Astrocyte (in vitro differentiated cells and primary cell): ENCODE results near the gene ADAMTS8. TPM values are rescaled to one million over a fixed set of nuclear protein-coding genes. Genes with fewer than 3 reads are reported as not detected.

Experiments used
- DNase-seq: peaks from one replicate; pipeline ENCODE4 v3.0.0-alpha.2; 2010; ENCODE audit warnings: low read depth
- FAIRE-seq: peaks from 2 replicates; lab custom pipeline; 2011; peaks lifted over from hg19 to GRCh38; lab: Jason Lieb, UNC
- H2AFZ ChIP-seq: 2 replicates; pipeline ENCODE4 v1.6.0; 2012; ENCODE audit warnings: low read depth, low read length, inconsistent platforms
- H3K27ac ChIP-seq: 2 replicates; pipeline ENCODE4 v1.5.1; 2011; ENCODE audit warnings: low read depth, low read length, inconsistent platforms
- H3K27me3 ChIP-seq: 2 replicates; pipeline ENCODE4 v1.6.0; 2011; ENCODE audit warnings: low read length, inconsistent platforms; ENCODE audit not compliant: insufficient read depth
- H3K36me3 ChIP-seq: 2 replicates; pipeline ENCODE4 v1.5.1; 2011; ENCODE audit warnings: low read length, inconsistent platforms; ENCODE audit not compliant: insufficient read depth
- H3K4me1 ChIP-seq: 2 replicates; pipeline ENCODE4 v1.5.1; 2011; ENCODE audit warnings: low read length, inconsistent platforms; ENCODE audit not compliant: insufficient read depth
- H3K4me2 ChIP-seq: 2 replicates; pipeline ENCODE4 v1.6.0; 2012; ENCODE audit warnings: low read length, inconsistent platforms
- H3K4me3 ChIP-seq: 2 replicates; pipeline ENCODE4 v1.5.1; 2011; ENCODE audit warnings: low read depth, mild to moderate bottlenecking, low read length, inconsistent platforms; ENCODE audit not compliant: insufficient read depth
- H3K79me2 ChIP-seq: 2 replicates; pipeline ENCODE4 v1.6.0; 2012; ENCODE audit warnings: mild to moderate bottlenecking, low read length, inconsistent platforms; ENCODE audit not compliant: insufficient read depth
- H3K9ac ChIP-seq: 2 replicates; pipeline ENCODE4 v1.6.0; 2012; ENCODE audit warnings: mild to moderate bottlenecking, low read length, inconsistent platforms
- H3K9me3 ChIP-seq: 2 replicates; pipeline ENCODE4 v1.5.1; 2012; ENCODE audit warnings: low read depth, mild to moderate bottlenecking, low read length, inconsistent platforms; ENCODE audit not compliant: insufficient read depth
- H4K20me1 ChIP-seq: 2 replicates; pipeline ENCODE4 v1.6.0; 2012; ENCODE audit warnings: low read length, inconsistent platforms; ENCODE audit not compliant: insufficient read depth
- H3K27ac Mint-ChIP-seq: one replicate; pipeline ENCODE4 v1.8.0; 2021; ENCODE audit warnings: mild to moderate bottlenecking, mixed read lengths; ENCODE audit not compliant: unreplicated experiment
- H3K27me3 Mint-ChIP-seq: one replicate; pipeline ENCODE4 v1.8.0; 2021; ENCODE audit warnings: low read depth, mixed read lengths; ENCODE audit not compliant: unreplicated experiment
- H3K36me3 Mint-ChIP-seq: one replicate; pipeline ENCODE4 v1.8.0; 2021; ENCODE audit warnings: low read depth, mixed read lengths; ENCODE audit not compliant: unreplicated experiment
- H3K4me1 Mint-ChIP-seq: one replicate; pipeline ENCODE4 v1.8.0; 2021; ENCODE audit warnings: low read depth, mixed read lengths; ENCODE audit not compliant: unreplicated experiment
- H3K4me3 Mint-ChIP-seq: one replicate; pipeline ENCODE4 v1.8.0; 2021; ENCODE audit warnings: mild to moderate bottlenecking, moderate library complexity, mixed read lengths; ENCODE audit not compliant: unreplicated experiment
- H3K9me3 Mint-ChIP-seq: one replicate; pipeline ENCODE4 v1.8.0; 2021; ENCODE audit warnings: mild to moderate bottlenecking, mixed read lengths; ENCODE audit not compliant: unreplicated experiment
- CTCF ChIP-seq: IDR thresholded peaks from 2 replicates; pipeline ENCODE4 v1.5.1; 2011; ENCODE audit warnings: low read depth, mild to moderate bottlenecking, inconsistent platforms, low read length, moderate library complexity; ENCODE audit not compliant: insufficient read depth
- EZH2 ChIP-seq: IDR thresholded peaks from 2 replicates; pipeline ENCODE4 v1.6.1; 2012; ENCODE audit warnings: mild to moderate bottlenecking, low read length, inconsistent platforms; ENCODE audit not compliant: insufficient read depth
- total RNA-seq: library from RNA; stranded (reverse); gene quantifications from 2 replicates; pipeline ENCODE4 v1.2.1, GENCODE V29; 2021

ADAMTS8 gene
- total RNA-seq, 1 donor from 2014 or later = 0.20 TPM

- Mint-ChIP-seq H3K4me1 (peaks cover 10% of the 10 kb centered on the region), H3K27ac (no peak overlapping the region), H3K4me3 (no peak overlapping the region), H3K36me3 (peaks cover 2% of the 10 kb centered on the region), H3K9me3 (peaks cover 6% of the 10 kb centered on the region), H3K27me3 (peaks cover 38% of the 10 kb centered on the region)
- no peaks in the 10 kb centered on the region for H3K36me3 ChIP-seq
- TF ChIP-seq EZH2 = no peak
- no peak for TF ChIP-seq CTCF
- no peak overlapping the region for H3K27ac ChIP-seq
- H3K4me2 ChIP-seq = no peak overlapping the region
- H3K4me1 ChIP-seq = no peaks in the 10 kb centered on the region
- no peaks in the 10 kb centered on the region for H4K20me1 ChIP-seq
- H3K4me3 ChIP-seq = no peak overlapping the region
- H3K27me3 ChIP-seq = peaks cover 34% of the 10 kb centered on the region
- no peak for FAIRE-seq
- H3K9ac ChIP-seq = no peak overlapping the region
- no peak for DNase-seq
- no peak overlapping the region for H2AFZ ChIP-seq
- no peaks in the 10 kb centered on the region for H3K79me2 ChIP-seq
- no peaks in the 10 kb centered on the region for H3K9me3 ChIP-seq
Measured at GRCh38 chr11:130369141-130369691, 59.2 kb downstream of the ADAMTS8 start.

- Histone ChIP-seq H3K9ac (no peak overlapping the region), H3K27ac (no peak overlapping the region), H3K36me3 (no peaks in the 10 kb centered on the region), H3K4me3 (no peak overlapping the region), H2AFZ (no peak overlapping the region), H3K9me3 (no peaks in the 10 kb centered on the region), H3K27me3 (peaks cover 12% of the 10 kb centered on the region), H3K4me2 (no peak overlapping the region), H3K79me2 (no peaks in the 10 kb centered on the region), H3K4me1 (no peaks in the 10 kb centered on the region), H4K20me1 (no peaks in the 10 kb centered on the region)
- DNase-seq = no peak
- H3K9me3 Mint-ChIP-seq = peaks cover 13% of the 10 kb centered on the region
- H3K4me1 Mint-ChIP-seq = no peaks in the 10 kb centered on the region
- TF ChIP-seq CTCF = no peak
- no peak for TF ChIP-seq EZH2
- peaks cover 16% of the 10 kb centered on the region for H3K27me3 Mint-ChIP-seq
- no peak overlapping the region for H3K27ac Mint-ChIP-seq
- H3K36me3 Mint-ChIP-seq = no peaks in the 10 kb centered on the region
- H3K4me3 Mint-ChIP-seq = no peak overlapping the region
- no peak for FAIRE-seq
Measured at GRCh38 chr11:130359419-130359818, 69.0 kb downstream of the ADAMTS8 start.

- no peak for FAIRE-seq
- Mint-ChIP-seq H3K4me1 (no peaks in the 10 kb centered on the region), H3K9me3 (peaks cover 13% of the 10 kb centered on the region)
Measured at GRCh38 chr11:130358398-130358797, 70.0 kb downstream of the ADAMTS8 start.

More at GRCh38 chr11:130358398-130358797, 70.0 kb downstream of the ADAMTS8 start:
- no peak overlapping the region for H2AFZ ChIP-seq
- no peaks in the 10 kb centered on the region for H3K36me3 ChIP-seq
- no peak overlapping the region for H3K4me2 ChIP-seq
- no peak for DNase-seq
- no peak overlapping the region for H3K27ac ChIP-seq
- H4K20me1 ChIP-seq = no peaks in the 10 kb centered on the region
- no peak overlapping the region for H3K9ac ChIP-seq
- no peaks in the 10 kb centered on the region for H3K4me1 ChIP-seq
- Mint-ChIP-seq H3K4me3 (no peak overlapping the region), H3K36me3 (no peaks in the 10 kb centered on the region), H3K27me3 (peaks cover 9% of the 10 kb centered on the region), H3K27ac (no peak overlapping the region)
- H3K79me2 ChIP-seq = no peaks in the 10 kb centered on the region
- no peak overlapping the region for H3K4me3 ChIP-seq
- no peaks in the 10 kb centered on the region for H3K9me3 ChIP-seq
- H3K27me3 ChIP-seq = peaks cover 10% of the 10 kb centered on the region
- TF ChIP-seq EZH2 (no peak), CTCF (no peak)
